ENCODE measurements around the gene THSD7B.
A peak's percentile ranks its signal among the peaks of the same experiment; 100 is the strongest.

The THSD7B gene

DNA sequence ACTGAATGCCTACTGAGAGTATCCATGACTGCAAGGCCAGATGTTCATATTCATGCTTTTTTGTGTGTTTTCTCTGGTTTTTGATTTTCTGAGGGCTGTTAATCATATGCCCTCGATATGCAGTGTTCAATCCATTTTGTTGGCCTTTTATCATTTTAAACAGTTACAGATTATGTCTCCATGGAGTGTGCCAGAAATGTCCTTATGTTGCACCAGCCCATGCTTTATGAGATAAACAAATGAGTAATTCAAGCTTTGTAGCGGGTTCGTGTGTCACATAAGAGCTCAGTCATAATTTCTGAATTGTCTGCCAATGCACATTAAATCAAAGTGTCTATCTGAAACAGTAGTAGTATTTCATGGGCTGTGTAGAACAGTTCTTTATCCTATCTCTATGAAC lies 583.0 kb downstream of the THSD7B start:
- no peaks in the 10 kb centered on the region for H3K9me3 ChIP-seq (ENCODE audit: control insufficient read depth, low read length)
- no peak overlapping the region for H3K23ac ChIP-seq (ENCODE audit: low read length in 2 of 2)
- H3K4ac ChIP-seq (ENCODE audit: low read depth in 1 of 2, low read length in 2 of 2): no peak overlapping the region
- no peaks in the 10 kb centered on the region for H3K79me1 ChIP-seq (replicated peaks; ENCODE audit: low read length, poor library complexity, severe bottlenecking)
- no peak overlapping the region for H3K4me2 ChIP-seq (ENCODE audit: low read length, poor library complexity, severe bottlenecking)
- no peak overlapping the region for H3K18ac ChIP-seq (ENCODE audit: low read depth in 1 of 2, low read length in 2 of 2)
- H4K8ac ChIP-seq (ENCODE audit: low read length): no peak overlapping the region
- H3K27ac ChIP-seq (ENCODE audit: low read length, poor library complexity, severe bottlenecking): no peak overlapping the region
- no peak overlapping the region for H2BK15ac ChIP-seq (ENCODE audit: low read depth, poor library complexity, severe bottlenecking)
- no peak overlapping the region for H3K14ac ChIP-seq (ENCODE audit: low read length in 2 of 2)
- no peak overlapping the region for H2AK5ac ChIP-seq (ENCODE audit: low read length, severe bottlenecking)
- 83% methylated on average over 1 of the region's 3 CpGs for WGBS
- H2BK5ac ChIP-seq (ENCODE audit: low read depth, low read length, poor library complexity, severe bottlenecking): no peak overlapping the region
- H2BK120ac ChIP-seq (ENCODE audit: low read depth, low read length): no peak overlapping the region
- H4K91ac ChIP-seq (ENCODE audit: low read length): no peak overlapping the region
- H3K27me3 ChIP-seq (ENCODE audit: control insufficient read depth in 1 of 2, insufficient read depth in 1 of 2, low read length in 2 of 2): no peaks in the 10 kb centered on the region
- no peak overlapping the region for H3K9ac ChIP-seq (ENCODE audit: low read length)
- DNase-seq: no peak
- H3K4me3 ChIP-seq (ENCODE audit: insufficient read depth in 1 of 2, low read depth in 1 of 2, low read length in 2 of 2): no peak overlapping the region
- H2AFZ ChIP-seq (ENCODE audit: low read depth, low read length): no peak overlapping the region
- H3K4me1 ChIP-seq (ENCODE audit: control insufficient read depth, insufficient read depth, low read depth, low read length): no peaks in the 10 kb centered on the region
- no peaks in the 10 kb centered on the region for H3K36me3 ChIP-seq (ENCODE audit: control insufficient read depth in 1 of 2, insufficient read depth in 2 of 2, low read depth in 1 of 2, low read length in 2 of 2)
- no peak overlapping the region for H2BK12ac ChIP-seq (ENCODE audit: low read length in 2 of 2)

DNA sequence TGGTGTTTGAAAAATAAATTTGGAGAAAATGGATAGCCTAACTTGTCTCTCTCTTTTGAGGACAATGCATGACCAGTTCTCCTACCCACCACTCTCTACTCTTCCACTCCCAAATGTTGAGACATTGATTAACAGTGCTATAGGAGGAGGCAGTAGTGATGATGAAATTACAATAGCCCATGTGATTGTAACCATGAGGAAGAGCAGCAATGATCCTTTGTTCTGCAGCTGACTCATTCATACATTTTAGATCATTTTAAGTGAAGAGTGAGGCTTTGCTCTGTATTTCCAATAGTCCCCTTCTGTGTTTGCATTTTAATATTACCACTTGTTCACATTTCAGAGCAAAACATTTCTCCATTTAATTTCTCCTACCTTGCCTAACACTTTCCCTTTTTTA lies 592.3 kb downstream of the THSD7B start:
- no peak overlapping the region for H3K27ac ChIP-seq (ENCODE audit: low read length, poor library complexity, severe bottlenecking)
- no peak overlapping the region for H3K23ac ChIP-seq (ENCODE audit: low read length in 2 of 2)
- peaks cover 9% of the 10 kb centered on the region for H3K9me3 ChIP-seq (ENCODE audit: control insufficient read depth, low read length)
- H3K4me3 ChIP-seq (ENCODE audit: insufficient read depth in 1 of 2, low read depth in 1 of 2, low read length in 2 of 2): no peak overlapping the region
- no peak overlapping the region for H4K91ac ChIP-seq (ENCODE audit: low read length)
- no peaks in the 10 kb centered on the region for H3K27me3 ChIP-seq (ENCODE audit: control insufficient read depth in 1 of 2, insufficient read depth in 1 of 2, low read length in 2 of 2)
- H4K8ac ChIP-seq (ENCODE audit: low read length): no peak overlapping the region
- no peak overlapping the region for H3K9ac ChIP-seq (ENCODE audit: low read length)
- H3K36me3 ChIP-seq (ENCODE audit: control insufficient read depth in 1 of 2, insufficient read depth in 2 of 2, low read depth in 1 of 2, low read length in 2 of 2): no peaks in the 10 kb centered on the region
- no peak overlapping the region for H3K18ac ChIP-seq (ENCODE audit: low read depth in 1 of 2, low read length in 2 of 2)
- H2AFZ ChIP-seq (ENCODE audit: low read depth, low read length): no peak overlapping the region
- no peaks in the 10 kb centered on the region for H3K4me1 ChIP-seq (ENCODE audit: control insufficient read depth, insufficient read depth, low read depth, low read length)
- no peak overlapping the region for H2BK120ac ChIP-seq (ENCODE audit: low read depth, low read length)
- H3K4me2 ChIP-seq (ENCODE audit: low read length, poor library complexity, severe bottlenecking): no peak overlapping the region
- no peak overlapping the region for H3K14ac ChIP-seq (ENCODE audit: low read length in 2 of 2)
- H2BK12ac ChIP-seq (ENCODE audit: low read length in 2 of 2): no peak overlapping the region
- no peaks in the 10 kb centered on the region for H3K79me1 ChIP-seq (replicated peaks; ENCODE audit: low read length, poor library complexity, severe bottlenecking)
- no peak overlapping the region for H3K4ac ChIP-seq (ENCODE audit: low read depth in 1 of 2, low read length in 2 of 2)
- no peak overlapping the region for H2AK5ac ChIP-seq (ENCODE audit: low read length, severe bottlenecking)
- DNase-seq: no peak
- H2BK15ac ChIP-seq (ENCODE audit: low read depth, poor library complexity, severe bottlenecking): no peak overlapping the region
- H2BK5ac ChIP-seq (ENCODE audit: low read depth, low read length, poor library complexity, severe bottlenecking): no peak overlapping the region

DNA sequence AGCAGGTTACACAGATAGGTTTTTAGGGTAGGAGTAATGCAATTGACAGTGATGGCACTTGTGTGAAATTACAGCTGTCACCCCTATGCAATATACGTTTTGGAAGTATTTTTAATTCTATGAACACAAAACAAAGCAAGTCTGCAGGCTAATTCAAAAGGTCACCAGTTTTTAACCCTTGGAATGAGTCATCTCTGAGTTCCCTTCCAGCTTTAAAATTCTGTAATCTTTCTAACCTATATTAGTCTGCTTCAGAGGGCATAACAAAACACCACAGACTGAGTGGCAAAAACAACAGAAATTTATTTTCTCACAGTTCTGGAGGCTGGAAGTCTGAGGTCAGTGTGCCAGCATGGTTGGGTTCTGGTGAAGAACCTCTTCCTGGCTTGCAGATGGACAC lies 602.0 kb downstream of the THSD7B start:
- H3K79me1 ChIP-seq (replicated peaks; ENCODE audit: low read length, poor library complexity, severe bottlenecking): no peaks in the 10 kb centered on the region
- no peak overlapping the region for H2AK5ac ChIP-seq (ENCODE audit: low read length, severe bottlenecking)
- H3K4me3 ChIP-seq (ENCODE audit: insufficient read depth in 1 of 2, low read depth in 1 of 2, low read length in 2 of 2): no peak overlapping the region
- peaks cover 2% of the 10 kb centered on the region for H3K4me1 ChIP-seq (ENCODE audit: control insufficient read depth, insufficient read depth, low read depth, low read length)
- no peaks in the 10 kb centered on the region for H3K36me3 ChIP-seq (ENCODE audit: control insufficient read depth in 1 of 2, insufficient read depth in 2 of 2, low read depth in 1 of 2, low read length in 2 of 2)
- DNase-seq: no peak
- no peak overlapping the region for H2BK12ac ChIP-seq (ENCODE audit: low read length in 2 of 2)
- H2AFZ ChIP-seq (ENCODE audit: low read depth, low read length): no peak overlapping the region
- peak overlapping the region; percentile 77 for H3K27ac ChIP-seq (ENCODE audit: low read length, poor library complexity, severe bottlenecking)
- H3K9ac ChIP-seq (ENCODE audit: low read length): no peak overlapping the region
- WGBS: 44% methylated on average over 1 of the region's 1 CpG
- H2BK120ac ChIP-seq (ENCODE audit: low read depth, low read length): no peak overlapping the region
- no peak overlapping the region for H3K14ac ChIP-seq (ENCODE audit: low read length in 2 of 2)
- no peak overlapping the region for H2BK5ac ChIP-seq (ENCODE audit: low read depth, low read length, poor library complexity, severe bottlenecking)
- no peak overlapping the region for H2BK15ac ChIP-seq (ENCODE audit: low read depth, poor library complexity, severe bottlenecking)
- H3K23ac ChIP-seq (ENCODE audit: low read length in 2 of 2): no peak overlapping the region
- H4K91ac ChIP-seq (ENCODE audit: low read length): no peak overlapping the region
- no peak overlapping the region for H3K4ac ChIP-seq (ENCODE audit: low read depth in 1 of 2, low read length in 2 of 2)
- no peak overlapping the region for H3K4me2 ChIP-seq (ENCODE audit: low read length, poor library complexity, severe bottlenecking)
- no peak overlapping the region for H4K8ac ChIP-seq (ENCODE audit: low read length)
- H3K9me3 ChIP-seq (ENCODE audit: control insufficient read depth, low read length): no peaks in the 10 kb centered on the region
- no peaks in the 10 kb centered on the region for H3K27me3 ChIP-seq (ENCODE audit: control insufficient read depth in 1 of 2, insufficient read depth in 1 of 2, low read length in 2 of 2)
- H3K18ac ChIP-seq (ENCODE audit: low read depth in 1 of 2, low read length in 2 of 2): no peak overlapping the region

DNA sequence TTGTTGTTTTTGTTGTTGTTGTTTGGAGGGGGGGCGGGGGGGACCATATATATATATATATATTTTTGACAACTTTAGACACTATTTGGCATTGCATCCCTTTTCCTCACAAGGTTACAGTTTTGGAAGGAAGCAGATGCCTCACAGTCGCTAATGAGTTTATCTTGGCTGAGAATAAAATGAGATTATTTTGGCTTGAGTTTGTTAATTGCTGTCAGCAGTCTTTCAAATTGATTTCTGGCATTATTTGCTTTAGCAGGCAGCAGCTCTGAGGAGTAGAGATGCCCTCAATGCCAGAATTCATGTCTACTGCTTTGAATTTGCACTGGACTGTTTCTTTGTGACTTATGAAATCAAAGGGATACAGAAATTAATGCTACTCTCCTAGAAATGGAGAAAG lies 603.8 kb downstream of the THSD7B start:
- no peak overlapping the region for H2BK15ac ChIP-seq (ENCODE audit: low read depth, poor library complexity, severe bottlenecking)
- 86% methylated on average over 1 of the region's 2 CpGs for WGBS
- H4K91ac ChIP-seq (ENCODE audit: low read length): no peak overlapping the region
- H3K9me3 ChIP-seq (ENCODE audit: control insufficient read depth, low read length): no peaks in the 10 kb centered on the region
- no peak overlapping the region for H3K18ac ChIP-seq (ENCODE audit: low read depth in 1 of 2, low read length in 2 of 2)
- no peak overlapping the region for H3K27ac ChIP-seq (ENCODE audit: low read length, poor library complexity, severe bottlenecking)
- no peak overlapping the region for H3K4me3 ChIP-seq (ENCODE audit: insufficient read depth in 1 of 2, low read depth in 1 of 2, low read length in 2 of 2)
- no peaks in the 10 kb centered on the region for H3K79me1 ChIP-seq (replicated peaks; ENCODE audit: low read length, poor library complexity, severe bottlenecking)
- H2BK5ac ChIP-seq (ENCODE audit: low read depth, low read length, poor library complexity, severe bottlenecking): no peak overlapping the region
- no peak overlapping the region for H2BK12ac ChIP-seq (ENCODE audit: low read length in 2 of 2)
- no peak overlapping the region for H3K23ac ChIP-seq (ENCODE audit: low read length in 2 of 2)
- DNase-seq: no peak
- no peak overlapping the region for H3K4me2 ChIP-seq (ENCODE audit: low read length, poor library complexity, severe bottlenecking)
- peaks cover 2% of the 10 kb centered on the region for H3K4me1 ChIP-seq (ENCODE audit: control insufficient read depth, insufficient read depth, low read depth, low read length)
- H2AK5ac ChIP-seq (ENCODE audit: low read length, severe bottlenecking): no peak overlapping the region
- no peak overlapping the region for H4K8ac ChIP-seq (ENCODE audit: low read length)
- no peaks in the 10 kb centered on the region for H3K36me3 ChIP-seq (ENCODE audit: control insufficient read depth in 1 of 2, insufficient read depth in 2 of 2, low read depth in 1 of 2, low read length in 2 of 2)
- H3K14ac ChIP-seq (ENCODE audit: low read length in 2 of 2): no peak overlapping the region
- no peak overlapping the region for H2BK120ac ChIP-seq (ENCODE audit: low read depth, low read length)
- H3K27me3 ChIP-seq (ENCODE audit: control insufficient read depth in 1 of 2, insufficient read depth in 1 of 2, low read length in 2 of 2): no peaks in the 10 kb centered on the region
- no peak overlapping the region for H3K4ac ChIP-seq (ENCODE audit: low read depth in 1 of 2, low read length in 2 of 2)
- no peak overlapping the region for H2AFZ ChIP-seq (ENCODE audit: low read depth, low read length)
- no peak overlapping the region for H3K9ac ChIP-seq (ENCODE audit: low read length)

Measured in mesenchymal stem cell (in vitro differentiated cells and primary cell).